ENCODE data around the gene FAM181A.

FAM181A gene

DNA sequence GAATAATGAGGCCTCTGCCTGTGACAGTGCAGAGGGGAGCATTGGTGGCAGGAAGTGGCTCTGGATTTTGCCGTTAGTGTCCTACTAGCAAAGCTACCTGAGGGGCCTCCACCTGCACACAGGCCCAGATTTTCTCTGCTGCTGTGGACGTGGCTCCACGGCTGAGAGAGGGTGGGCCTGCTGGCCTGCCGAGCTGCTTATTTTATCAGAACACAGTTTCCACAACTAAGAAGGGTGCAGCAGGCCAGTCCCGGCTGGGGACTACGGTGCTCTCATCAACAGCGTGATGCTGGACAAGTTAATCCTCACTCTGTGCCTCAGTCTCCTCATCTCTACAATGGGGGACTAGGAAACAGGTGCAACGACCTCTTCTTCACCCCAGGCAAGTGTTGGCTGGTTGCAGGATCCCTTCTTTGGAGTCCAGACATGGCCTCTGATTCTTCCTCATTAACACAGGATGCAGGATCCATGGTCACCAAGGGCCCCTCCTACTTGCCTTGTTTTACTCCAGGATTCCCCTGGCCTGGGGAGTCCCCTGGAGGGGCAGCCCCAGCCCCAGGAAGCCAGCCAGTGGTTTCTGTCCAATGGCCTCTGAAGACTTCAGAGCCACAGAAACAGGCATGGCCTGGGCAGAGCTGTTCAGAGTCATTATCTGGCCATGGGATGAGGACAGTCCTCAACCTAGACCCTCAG, 3.3 kb downstream of the FAM181A start:
- DNase-seq: no peak

DNA sequence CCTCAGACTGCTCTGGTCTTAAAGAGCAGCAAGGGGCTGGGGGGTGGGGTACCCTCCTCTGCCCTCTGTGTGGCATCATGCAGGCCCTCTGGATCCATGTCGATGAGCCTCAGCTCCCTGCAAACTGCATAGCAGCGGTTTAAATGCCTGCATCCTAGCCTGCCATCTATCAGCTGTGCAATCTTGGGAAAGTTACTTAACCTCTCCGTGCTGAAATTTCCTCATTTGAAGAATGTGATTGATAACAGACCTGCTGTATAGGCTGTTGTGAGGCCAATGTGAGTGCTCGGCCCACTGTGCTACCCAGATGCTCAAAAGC, 3.8 kb downstream of the FAM181A start:
- no peak for DNase-seq

DNA sequence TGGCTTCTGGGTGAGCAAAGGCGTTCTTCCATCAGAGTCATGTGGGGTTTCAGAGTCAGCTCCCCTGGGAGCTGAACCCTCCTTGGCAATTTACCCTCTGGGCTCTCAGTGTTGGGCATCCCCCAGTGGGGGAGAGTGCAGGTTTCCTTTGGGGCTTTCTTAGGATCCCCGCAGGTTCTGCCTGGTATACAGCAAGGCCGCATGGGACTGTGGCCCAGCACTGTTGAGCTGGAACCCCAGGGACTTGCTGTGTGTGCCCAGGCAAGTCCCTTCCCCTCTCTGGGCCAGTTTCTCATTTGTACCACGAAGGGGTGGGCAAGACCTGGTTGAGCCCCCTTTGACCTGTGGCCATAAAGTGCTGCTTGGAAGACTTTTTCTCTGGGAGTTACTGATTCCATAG, 5.5 kb downstream of the FAM181A start:
- no peak for DNase-seq

DNA sequence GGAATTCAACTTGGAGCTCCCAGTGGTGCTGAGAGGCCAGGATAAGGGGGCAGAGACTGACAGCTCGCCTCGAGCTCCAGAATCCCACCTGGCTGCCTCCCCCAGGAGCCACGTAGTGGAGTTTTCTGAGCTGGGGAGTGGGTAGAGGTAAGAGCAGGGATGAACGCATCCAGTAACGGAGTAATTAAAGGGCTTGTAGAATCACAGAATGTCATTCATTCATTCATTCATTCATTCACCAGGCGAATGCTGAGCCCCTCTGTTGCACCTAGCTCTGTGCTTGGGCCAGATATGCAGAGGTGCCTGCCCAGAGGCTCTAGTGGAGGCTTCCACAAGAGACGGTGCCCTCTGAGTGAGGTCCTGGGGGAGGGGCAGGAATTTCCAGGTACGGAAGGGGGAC, 8.1 kb downstream of the FAM181A start:
- no peak for DNase-seq

DNA sequence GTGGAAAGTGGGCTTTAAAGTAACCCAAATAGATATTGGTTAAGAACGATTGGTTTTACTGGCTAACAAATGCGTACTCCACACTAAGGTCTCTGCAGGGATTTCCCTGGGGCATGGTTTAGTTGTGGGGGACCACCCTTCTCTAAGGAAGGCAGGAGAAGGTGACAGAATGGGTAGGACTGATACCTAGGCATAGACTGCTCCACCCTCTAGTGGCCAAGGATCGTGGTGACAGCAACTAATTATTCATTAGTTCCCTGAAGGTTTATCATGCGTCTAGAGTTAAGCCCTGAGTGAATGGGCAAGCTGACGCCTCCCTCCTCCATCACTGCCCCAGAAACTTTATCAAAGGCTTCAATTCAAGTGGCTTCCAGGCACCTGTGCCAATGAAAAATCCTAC, 9.1 kb downstream of the FAM181A start:
- DNase-seq: no peak

DNA sequence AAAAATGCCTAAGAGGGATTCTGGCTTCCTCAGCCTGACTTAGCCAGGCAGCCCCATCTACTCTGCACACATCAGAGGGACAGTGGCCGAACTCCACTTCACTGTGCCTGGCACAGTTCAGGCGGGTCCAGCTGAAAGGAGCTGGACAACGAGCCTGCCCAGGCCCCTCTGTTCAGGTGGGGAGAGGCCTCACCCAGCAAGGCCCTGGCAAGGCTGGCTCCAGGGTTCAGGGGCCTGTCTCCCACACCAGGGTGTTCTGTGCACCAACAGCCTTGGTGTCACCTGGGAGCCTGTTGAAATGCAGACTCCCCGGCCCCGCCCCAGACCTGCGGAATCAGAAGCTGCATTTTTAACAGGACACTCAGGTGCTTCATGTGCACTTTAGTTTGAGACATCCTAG, 9.8 kb downstream of the FAM181A start:
- no peak for DNase-seq

DNA sequence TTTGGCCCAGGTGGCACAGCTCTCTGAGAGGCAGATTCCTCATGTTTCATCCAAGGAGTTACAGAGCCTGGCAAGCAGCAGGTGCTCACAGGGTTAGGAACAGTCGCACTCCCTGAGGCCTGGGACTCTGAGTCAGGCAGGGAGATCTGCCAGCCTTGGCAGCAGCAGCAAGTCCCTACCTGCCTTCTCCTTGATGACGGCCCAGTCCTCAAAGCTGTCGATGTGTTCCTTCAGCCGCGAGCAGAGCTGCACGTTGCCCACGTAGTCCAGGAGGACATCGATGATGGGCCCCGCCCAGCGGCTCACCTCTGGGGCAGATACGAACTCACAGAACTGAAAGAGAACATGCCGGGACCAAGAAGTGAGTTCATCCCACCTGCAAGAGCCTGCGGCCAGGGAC, 10.4 kb downstream of the FAM181A start:
- no peak for DNase-seq

DNA sequence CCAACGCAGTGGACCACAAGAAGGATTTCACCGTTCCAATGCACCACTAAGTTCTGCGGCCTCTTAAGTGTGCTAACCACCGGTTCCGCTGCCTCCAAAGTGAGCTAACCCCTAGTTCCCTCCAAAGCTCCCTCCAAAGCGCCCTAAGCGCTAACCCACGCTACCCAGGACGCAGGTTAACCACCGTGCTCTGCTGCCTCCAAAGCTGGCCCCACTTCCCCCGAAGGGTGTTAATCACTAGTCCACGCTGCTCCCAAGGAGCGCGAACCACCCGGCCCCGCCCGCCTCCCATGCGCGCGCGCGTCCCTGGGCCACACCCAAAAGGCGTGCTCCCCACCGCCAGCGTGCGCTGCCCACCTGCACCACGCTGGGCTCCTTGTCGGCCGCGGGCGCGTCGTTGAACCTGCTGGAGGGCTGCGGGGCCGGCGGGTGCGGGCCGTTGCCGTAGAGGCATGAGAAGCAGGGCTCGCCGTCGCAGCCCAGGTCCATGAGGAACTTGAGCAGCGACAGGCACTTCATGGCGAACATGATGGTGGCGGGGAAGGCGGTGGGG, 11.7 kb downstream of the FAM181A start:
- DNase-seq: no peak

DNA sequence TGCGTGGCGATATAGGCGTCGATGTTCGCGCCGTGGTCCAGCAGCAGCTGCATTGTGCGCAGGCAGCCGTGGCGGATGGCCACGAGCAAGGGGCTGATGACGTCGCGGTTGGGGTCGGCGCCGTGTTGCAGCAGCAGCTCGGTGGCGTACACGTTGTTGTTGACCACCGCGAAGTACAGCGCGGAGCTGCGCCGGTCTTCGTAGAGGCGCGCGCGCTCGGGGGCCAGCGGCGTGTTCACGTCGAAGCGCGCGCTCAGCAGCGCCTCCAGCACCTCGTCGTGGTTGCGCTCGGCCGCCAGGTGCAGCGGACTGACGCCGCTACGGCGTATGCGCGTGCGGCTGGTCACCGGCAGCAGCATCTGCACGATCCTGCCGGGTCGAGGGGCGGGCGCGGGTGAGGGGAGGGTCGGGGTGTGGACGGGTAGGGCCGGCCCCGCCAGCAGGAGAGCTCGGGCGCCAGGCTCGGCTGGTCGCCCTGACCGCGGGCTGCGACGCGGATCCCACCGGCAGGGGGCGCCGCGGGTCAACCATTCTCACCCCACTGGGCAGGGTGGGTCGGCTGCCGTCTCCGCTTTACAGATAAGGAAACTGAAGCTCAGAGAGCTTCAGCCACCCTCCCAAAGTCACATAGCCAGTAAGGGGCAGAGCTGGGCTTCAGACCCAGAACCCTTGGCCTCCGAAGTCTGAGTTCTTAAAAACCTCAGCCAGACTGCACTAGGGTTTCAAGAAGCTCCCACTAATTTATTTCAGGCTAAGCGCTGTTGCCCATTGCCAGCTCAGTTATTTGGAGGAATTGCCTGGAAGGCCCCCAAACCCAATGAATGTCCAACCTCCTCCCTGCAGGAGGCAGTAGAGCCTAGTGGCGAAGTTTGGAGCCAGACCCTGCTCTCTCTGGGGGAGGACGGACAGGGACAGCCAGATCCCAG, 12.4 kb downstream of the FAM181A start:
- DNase-seq: peak; percentile 87 to 89

DNA sequence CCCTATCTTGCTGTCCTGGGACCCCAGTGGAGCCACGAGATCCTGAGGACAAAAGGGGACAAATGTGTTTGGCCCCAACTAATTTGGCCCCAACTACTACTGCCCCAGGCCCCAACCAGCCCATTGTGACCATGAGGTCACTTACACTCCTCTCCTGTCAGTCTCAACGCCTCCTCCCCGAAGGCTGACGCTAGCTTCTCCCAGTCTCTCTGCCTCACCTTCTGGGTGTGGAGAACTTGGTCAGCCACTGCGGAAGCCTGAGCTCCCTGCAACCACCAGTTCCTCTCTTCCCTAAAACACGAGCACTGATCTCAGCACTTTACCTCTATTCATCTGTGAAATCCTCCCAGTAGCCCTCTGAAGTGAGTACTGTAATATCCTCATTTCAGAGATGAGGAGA, 13.3 kb downstream of the FAM181A start:
- no peak for DNase-seq

DNA sequence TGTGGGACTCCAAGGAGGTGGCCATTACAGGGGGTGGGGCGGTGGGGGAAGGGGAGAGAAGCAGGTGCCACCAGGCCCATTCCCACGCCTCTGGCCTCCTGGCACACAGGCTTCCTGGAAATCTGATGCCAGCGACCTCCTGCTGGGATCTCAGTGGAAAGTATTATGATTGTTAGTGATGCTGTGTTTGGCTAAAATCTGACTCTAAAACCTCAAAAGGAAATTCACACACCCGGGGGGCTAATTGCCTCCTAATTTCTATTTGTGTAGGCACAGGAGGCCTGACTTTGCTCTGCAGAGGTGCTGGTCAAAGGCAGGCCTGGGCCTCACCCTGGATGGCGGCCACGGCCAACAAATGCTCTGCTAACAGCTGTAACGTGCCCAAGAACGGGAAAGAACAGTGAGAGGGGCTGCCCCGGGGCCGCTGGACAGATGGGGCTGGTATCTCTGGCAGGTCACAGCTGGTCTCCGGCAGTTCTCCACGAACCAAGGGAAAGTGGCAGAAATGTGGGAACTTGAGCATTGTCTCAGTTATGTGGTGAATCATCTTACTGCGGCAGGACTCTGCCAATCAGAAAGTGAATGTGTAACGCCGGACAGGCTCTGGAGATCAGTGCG, 14.3 kb downstream of the FAM181A start:
- DNase-seq: no peak

DNA sequence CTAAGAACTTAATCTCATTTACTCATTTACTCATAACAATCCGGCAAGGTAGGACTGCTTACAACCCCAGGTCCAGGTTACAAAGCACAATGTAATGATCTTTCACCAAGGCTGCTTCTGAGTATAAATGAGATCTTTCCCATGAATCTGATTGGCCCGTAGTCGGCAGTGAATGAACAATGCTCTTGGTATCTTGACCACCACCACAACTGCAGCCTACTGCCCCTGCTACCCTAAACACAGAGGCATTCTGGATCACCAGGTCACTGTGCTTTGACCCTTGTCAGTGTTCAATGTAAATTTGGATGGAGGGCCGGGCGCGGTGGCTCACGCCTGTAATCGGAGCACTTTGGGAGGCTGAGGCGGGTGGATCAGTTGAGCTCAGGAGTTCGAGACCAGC, 15.9 kb downstream of the FAM181A start:
- no peak for DNase-seq

DNA sequence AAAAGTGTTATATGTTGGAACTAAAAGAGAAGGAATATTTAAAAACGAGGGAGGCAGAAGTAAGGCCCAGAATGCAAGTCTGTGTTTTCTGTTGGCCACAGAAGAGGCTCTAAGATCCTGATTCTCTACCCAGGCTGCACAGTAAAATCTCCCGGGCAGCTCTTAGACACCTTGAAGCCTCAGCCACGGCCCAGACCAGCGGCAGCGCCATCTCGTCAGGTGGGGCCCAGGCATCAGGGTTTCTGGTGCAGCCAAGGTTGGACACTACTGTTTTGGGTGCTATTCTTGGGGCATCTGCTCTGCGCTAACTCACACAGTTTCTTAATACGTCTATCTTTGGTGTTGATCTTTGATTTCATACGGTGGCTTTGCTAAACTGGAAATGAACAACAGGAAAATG, 16.8 kb downstream of the FAM181A start:
- no peak for DNase-seq

DNA sequence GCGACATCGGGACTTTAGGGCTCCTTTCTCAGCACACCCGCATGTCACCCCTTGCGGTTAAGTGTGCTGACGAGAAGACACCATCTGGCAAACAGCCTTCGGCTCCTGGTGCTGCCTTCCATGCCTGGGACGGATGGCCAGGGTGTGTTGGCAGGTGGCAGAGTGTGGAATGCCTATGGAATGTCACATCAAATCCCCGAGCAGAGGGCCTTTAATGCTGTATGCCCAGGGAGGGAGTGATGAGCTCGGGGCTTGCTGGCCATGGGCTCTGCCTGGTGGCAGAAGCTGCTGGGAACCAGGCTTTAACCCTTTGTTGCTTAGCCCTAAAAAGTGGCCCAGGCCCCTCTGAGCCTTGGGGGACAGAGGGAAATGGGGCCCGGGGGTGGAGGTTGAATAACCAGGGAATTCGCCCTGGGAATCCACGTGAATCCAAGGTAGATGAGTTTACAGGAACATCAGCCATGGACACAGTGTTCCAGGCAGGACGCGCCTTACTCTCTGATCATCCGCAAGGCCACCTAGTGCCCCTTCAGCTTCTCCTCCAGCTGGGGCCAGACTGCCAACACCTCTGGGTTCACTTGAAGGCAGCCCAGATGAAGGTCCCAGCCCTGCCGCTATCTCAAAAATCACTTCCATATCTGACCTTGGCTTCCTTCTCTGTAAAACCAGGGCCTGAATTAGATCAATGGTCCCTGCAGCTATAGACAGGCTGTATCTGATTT, 17.4 kb downstream of the FAM181A start:
- DNase-seq: no peak

DNA sequence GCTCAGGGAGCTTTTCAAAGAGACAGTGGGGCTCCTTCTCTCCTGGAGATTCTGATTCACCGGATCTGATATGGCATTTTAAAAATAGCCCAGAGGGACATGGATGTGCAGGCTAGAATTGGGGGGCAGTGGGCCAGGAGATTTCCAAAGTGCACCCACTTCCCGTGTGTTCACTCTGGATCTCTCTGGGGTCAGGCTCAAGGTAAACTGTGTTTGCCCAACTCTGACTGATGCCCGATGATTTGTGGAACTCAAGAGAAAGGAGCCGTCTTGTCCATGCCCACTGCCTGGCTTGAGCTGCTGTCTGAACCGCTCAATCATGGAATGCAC, 17.9 kb downstream of the FAM181A start:
- DNase-seq: no peak

DNA sequence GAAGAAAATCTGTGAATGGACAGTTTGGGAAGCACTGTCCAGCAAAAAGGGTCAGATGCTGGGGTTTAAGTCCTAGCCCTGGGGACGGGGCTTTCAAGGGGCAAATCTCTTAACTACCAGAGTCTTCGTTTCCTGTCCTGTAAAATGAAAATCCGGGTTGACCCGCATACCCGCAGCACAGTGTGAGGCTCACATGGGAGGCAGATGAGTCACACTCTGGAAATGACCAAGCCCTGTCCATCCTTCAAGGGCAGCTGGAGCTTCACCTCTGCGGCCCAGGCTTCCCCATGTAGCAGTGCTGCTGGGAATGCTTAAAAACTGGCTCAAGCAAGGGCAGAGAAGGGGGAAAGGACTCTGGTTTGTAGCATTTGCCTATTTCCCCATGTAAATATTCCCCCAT, 19.0 kb downstream of the FAM181A start:
- DNase-seq: no peak

DNA sequence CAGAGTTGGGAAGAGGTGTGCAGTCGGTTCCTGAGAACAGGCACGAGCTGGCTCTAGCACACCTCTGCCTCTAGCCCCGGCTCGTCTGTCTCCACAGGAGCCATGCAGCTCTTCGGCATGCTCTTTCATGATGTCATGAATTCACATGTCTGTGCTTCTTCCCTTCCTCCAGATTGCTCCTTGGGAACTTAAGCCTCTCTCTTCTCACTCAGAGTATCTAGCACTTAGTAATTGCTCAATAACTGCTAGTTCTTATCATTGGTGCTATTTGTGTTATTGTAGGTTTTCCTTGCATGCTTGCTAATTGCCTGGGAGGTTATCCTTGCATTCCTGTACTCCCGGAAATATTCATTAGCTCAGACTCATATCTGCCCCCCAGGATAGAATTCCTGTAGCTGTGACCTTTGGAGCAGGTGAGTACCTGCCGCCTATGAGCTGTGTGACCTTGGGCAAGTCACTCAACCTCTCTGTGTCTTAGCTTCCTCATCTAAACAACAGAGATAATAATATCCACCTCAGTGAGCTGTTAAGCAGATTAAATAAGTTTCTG, 19.5 kb downstream of the FAM181A start:
- no peak for DNase-seq

DNA sequence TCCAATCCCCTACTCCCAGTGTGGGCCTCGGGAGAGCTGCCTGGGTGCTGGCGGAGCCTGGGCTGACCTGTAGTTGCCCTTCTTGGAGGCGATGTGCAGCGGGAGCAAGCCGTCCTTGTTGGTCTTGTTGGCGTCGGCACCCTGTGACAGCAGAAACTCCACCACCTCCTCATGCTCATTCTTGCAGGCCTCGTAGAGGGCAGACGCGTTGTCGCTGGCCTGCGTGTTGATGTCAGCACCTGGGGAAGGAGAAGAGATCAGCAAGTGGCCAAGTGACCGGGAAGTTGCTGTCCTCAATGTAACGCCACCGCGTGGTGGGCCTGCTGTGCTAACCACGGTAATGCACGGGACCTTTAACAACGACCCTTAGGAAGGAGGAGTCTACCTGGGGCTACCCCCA, 20.1 kb downstream of the FAM181A start:
- DNase-seq: no peak

DNA sequence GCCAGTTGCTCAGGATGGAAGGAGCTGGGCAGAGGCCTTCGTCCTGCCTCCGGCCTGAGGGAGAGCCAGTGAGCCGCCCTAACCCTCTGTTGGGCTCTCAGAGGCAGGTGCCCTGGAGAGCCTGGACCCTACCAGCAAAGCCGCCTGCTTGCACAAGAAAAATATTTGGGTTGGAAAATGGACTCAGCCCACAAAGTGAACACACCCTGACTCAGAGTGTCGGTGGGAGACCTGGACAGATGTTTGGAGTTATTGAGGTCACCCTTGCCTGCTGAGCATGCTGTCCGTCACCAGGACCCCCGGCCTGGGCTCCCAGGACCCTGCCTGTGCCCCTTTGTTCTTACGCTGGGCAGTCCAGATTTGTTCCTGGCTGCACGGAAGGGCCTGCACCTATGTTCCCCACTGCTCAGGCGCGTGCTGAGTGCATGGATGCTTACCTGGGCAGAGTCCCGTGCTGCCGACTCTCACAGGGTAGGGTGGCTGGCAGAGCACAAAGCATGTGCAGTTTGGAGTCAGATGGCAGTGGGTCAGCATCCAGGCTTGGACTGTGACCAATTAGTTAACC, 22.4 kb downstream of the FAM181A start:
- DNase-seq: no peak

DNA sequence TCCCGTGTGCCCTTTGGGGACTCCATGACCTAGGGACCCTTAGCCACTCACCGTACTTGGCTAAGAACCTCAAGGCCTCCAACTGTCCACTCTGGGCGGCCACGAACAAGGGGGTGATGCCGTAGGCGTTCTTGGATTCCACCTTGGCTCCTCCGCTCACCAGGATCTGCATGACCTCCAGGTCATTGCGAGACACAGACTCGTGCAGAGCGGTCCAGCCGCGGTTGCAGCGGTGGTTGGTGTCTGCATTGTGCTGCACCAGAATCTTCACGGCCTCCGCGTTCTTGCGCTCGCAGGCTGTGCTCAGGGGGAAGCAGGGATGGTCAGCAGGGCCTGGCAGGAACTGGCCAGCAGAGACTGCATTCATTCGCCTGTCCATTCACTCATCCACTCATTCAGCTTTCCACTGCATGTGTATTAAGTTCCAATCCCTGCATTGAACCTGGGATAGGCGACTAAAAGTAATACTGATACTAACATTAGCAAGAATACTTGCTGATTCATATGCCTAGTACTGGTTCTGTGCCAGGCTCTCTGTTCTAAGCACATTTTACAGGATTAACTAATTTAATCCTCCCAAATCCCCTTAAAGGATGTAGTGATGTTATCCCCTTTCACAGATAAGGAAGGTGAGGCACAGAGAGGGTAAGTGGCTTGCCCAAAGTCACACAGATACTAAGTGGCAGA, 23.9 kb downstream of the FAM181A start:
- no peak for DNase-seq

DNA sequence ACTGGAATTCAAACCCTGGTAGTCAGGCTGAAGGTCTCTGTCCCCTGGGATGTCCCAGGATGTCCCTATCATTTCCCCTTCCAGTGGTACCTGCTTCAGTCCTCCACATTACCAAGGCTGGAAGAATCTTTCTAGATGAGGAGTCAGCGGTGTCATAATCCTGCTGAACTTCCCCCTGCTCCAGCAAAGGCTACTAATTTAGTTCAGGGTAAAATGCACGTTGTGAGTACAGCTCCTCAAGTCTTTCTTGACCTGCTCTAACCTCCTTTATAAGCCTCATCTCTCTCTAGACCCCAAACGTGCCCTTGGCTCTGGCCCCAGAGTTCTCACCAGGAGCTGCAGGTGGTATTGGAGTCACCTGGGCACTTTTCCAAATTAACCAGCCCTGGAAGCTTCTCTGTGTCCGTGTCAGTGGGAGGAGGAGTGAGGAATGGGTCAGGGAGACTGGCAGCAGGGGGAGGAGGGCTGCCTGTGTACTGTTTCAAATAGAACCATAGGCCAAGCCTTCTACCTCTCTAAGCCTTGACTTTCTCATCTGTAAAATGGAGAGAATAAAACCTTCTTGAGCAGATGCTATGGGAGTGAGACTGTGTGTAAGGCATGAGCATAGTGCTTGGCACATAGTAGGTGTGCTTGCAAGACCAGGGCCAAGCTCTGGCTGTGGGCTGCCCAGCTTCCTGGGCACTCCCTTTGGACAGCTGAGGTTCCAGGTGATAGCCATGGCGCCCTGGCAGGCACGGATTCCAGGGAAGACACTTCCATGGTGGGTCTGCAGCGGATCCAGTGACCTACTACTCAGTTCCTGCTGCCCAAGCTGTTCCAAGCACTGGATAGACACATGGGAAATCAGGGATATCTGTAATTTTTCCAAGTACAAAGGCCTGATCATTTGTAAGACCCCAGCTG, 24.7 kb downstream of the FAM181A start:
- DNase-seq: no peak
